GM23338 (cell line): ENCODE data around the gene COL15A1. TPM values are rescaled to one million over a fixed set of nuclear protein-coding genes. Genes with fewer than 3 reads are reported as not detected.

Experiments
- ATAC-seq: fragments of 200-7000 bp; cut with Tn5 transposase; 3 replicates; pipeline ENCODE4 v1.9.1; 2020
- DNase-seq: peaks from one replicate; pipeline ENCODE4 v3.0.0-alpha.2; 2015; ENCODE audit warnings: low spot score
- H2AFZ ChIP-seq: fragments of 200-600 bp; sonication (generic); 2 replicates; pipeline ENCODE4 v1.8.0; 2016; ENCODE audit warnings: antibody characterized with exemption, mild to moderate bottlenecking, moderate library complexity
- H3F3A ChIP-seq: fragments of 200-600 bp; sonication (generic); replicated peaks from 2 replicates; pipeline ENCODE4 v1.8.0; 2017; ENCODE audit warnings: antibody characterized with exemption, mixed run types, low read depth
- H3K27ac ChIP-seq: fragments of 200-600 bp; sonication (generic); 2 replicates; pipeline ENCODE4 v1.6.1; 2016; ENCODE audit warnings: low read depth
- H3K27me3 ChIP-seq: fragments of 200-600 bp; sonication (generic); 2 replicates; pipeline ENCODE4 v1.8.0; 2016; ENCODE audit warnings: mild to moderate bottlenecking, mixed run types, moderate library complexity; ENCODE audit not compliant: insufficient read depth
- H3K36me3 ChIP-seq: fragments of 200-600 bp; sonication (generic); 2 replicates; pipeline ENCODE4 v1.8.0; 2016; ENCODE audit warnings: mild to moderate bottlenecking; ENCODE audit not compliant: insufficient read depth
- H3K4me1 ChIP-seq: fragments of 200-600 bp; sonication (generic); 2 replicates; pipeline ENCODE4 v1.8.0; 2016; ENCODE audit warnings: mild to moderate bottlenecking, moderate library complexity; ENCODE audit not compliant: insufficient read depth
- H3K4me2 ChIP-seq: fragments of 200-600 bp; sonication (generic); 2 replicates; pipeline ENCODE4 v1.7.1; 2017; ENCODE audit warnings: mixed run types
- H3K4me3 ChIP-seq: fragments of 200-600 bp; sonication (generic); 2 replicates; pipeline ENCODE4 v1.6.1; 2016; ENCODE audit warnings: mixed run types
- H3K79me2 ChIP-seq: fragments of 200-600 bp; sonication (generic); replicated peaks from 2 replicates; pipeline ENCODE4 v1.8.0; 2017; ENCODE audit warnings: mild to moderate bottlenecking; ENCODE audit not compliant: insufficient read depth
- H3K9me2 ChIP-seq: fragments of 200-600 bp; sonication (generic); 2 replicates; pipeline ENCODE4 v1.8.0; 2017; ENCODE audit not compliant: insufficient read depth
- H4K20me1 ChIP-seq: fragments of 200-600 bp; sonication (generic); replicated peaks from 2 replicates; pipeline ENCODE4 v1.8.0; 2017; ENCODE audit warnings: mild to moderate bottlenecking; ENCODE audit not compliant: insufficient read depth
- H3K27ac Mint-ChIP-seq: 2 replicates; pipeline ENCODE4 v1.8.0; 2020; ENCODE audit warnings: inconsistent platforms, mild to moderate bottlenecking, moderate library complexity, mixed read lengths
- H3K27me3 Mint-ChIP-seq: 3 replicates; pipeline ENCODE4 v1.8.0; 2022; ENCODE audit warnings: low read depth, mild to moderate bottlenecking, moderate library complexity, mixed read lengths, inconsistent platforms; ENCODE audit not compliant: insufficient read depth, poor library complexity
- H3K36me3 Mint-ChIP-seq: 3 replicates; pipeline ENCODE4 v1.8.0; 2021; ENCODE audit warnings: low read depth, mild to moderate bottlenecking, inconsistent platforms, moderate library complexity, mixed read lengths
- H3K4me1 Mint-ChIP-seq: 3 replicates; pipeline ENCODE4 v1.8.0; 2020; ENCODE audit warnings: mild to moderate bottlenecking, inconsistent platforms, mixed read lengths
- H3K4me3 Mint-ChIP-seq: 3 replicates; pipeline ENCODE4 v1.8.0; 2021; ENCODE audit warnings: moderate library complexity, mild to moderate bottlenecking, inconsistent platforms, mixed read lengths
- H3K9me3 Mint-ChIP-seq: 3 replicates; pipeline ENCODE4 v1.8.0; 2020; ENCODE audit warnings: moderate library complexity, mild to moderate bottlenecking, inconsistent platforms, mixed read lengths
- CTCF ChIP-seq, 2 experiments: fragments of 200-600 bp in 1 of 2; sonication (generic) in 1 of 2; conservative IDR thresholded peaks; 2 replicates each; pipeline versions ENCODE4 v1.5.1 to v1.6.1; 2016 to 2017; ENCODE audit warnings: antibody characterized with exemption in 2 of 2, low read depth in 2 of 2, mild to moderate bottlenecking in 2 of 2, moderate library complexity in 1 of 2
- ETS1 ChIP-seq: IDR thresholded peaks from 2 replicates; pipeline ENCODE4 v1.6.1; 2016; ENCODE audit warnings: antibody characterized with exemption
- EZH2phosphoT487 ChIP-seq: fragments of 200-600 bp; sonication (generic); IDR thresholded peaks from one replicate; pipeline ENCODE4 v1.8.1; 2018; ENCODE audit warnings: antibody characterized with exemption; ENCODE audit not compliant: unreplicated experiment
- JUNB ChIP-seq: IDR thresholded peaks from one replicate; pipeline ENCODE4 v1.6.1; 2016; ENCODE audit warnings: antibody characterized with exemption; ENCODE audit not compliant: unreplicated experiment
- POLR2AphosphoS5 ChIP-seq: IDR thresholded peaks from 2 replicates; pipeline ENCODE4 v1.6.1; 2016; ENCODE audit warnings: antibody characterized with exemption, low read depth
- REST ChIP-seq: IDR thresholded peaks from one replicate; pipeline ENCODE4 v1.6.1; 2018; ENCODE audit warnings: antibody characterized with exemption; ENCODE audit not compliant: unreplicated experiment
- STAT1 ChIP-seq: IDR thresholded peaks from one replicate; pipeline ENCODE4 v1.6.1; 2016; ENCODE audit warnings: antibody characterized with exemption; ENCODE audit not compliant: unreplicated experiment
- ZNF331 ChIP-seq: fragments of 250-450 bp; sonication (Bioruptor Pico); IDR thresholded peaks from 2 replicates; pipeline ENCODE4 v1.5.0; 2020; ENCODE audit warnings: low read depth, mild to moderate bottlenecking, moderate library complexity
- polyA plus RNA-seq: library from polyadenylated mRNA; unstranded; fragments of >200 nt; fragmentation: Nextera tagmentation; extraction: Ambion mirVana; gene quantifications from 2 replicates; pipeline ENCODE4 v1.2.1, GENCODE V29; 2016
- total RNA-seq: library from RNA; depleted of rRNA; stranded (reverse); fragments of >200 nt; shearing (Covaris generic); gene quantifications from 2 replicates; pipeline ENCODE4 v1.2.3, GENCODE V29; 2014

COL15A1 gene
- total and polyA plus RNA-seq, 2 experiments from 2014 or later = 0.17 to 0.18 TPM

GRCh38 chr9:98974554-98974953 is 30.8 kb downstream of the COL15A1 start (continued):
- no peak for TF ChIP-seq CTCF (conservative IDR thresholded peaks at IDR 0.05; ENCODE audit: low read depth in 2 of 2)
- TF ChIP-seq STAT1 = no peak
- TF ChIP-seq REST = no peak
- TF ChIP-seq ZNF331 (CRISPR knock-in tag) = no peak
- no peak for TF ChIP-seq POLR2AphosphoS5
- no peak for TF ChIP-seq EZH2phosphoT487
- TF ChIP-seq ETS1 = no peak
- no peak for TF ChIP-seq JUNB

- no peaks in the 10 kb centered on the region for H3F3A ChIP-seq
- ATAC-seq = peak; percentile 91
- no peaks in the 10 kb centered on the region for H3K36me3 ChIP-seq
- Mint-ChIP-seq H3K27ac (no peak overlapping the region), H3K36me3 (no peaks in the 10 kb centered on the region; the same call in 2 of the 3 replicates), H3K4me3 (no peak overlapping the region; the same call in 2 of the 3 replicates), H3K4me1 (peaks cover 36% of the 10 kb centered on the region), H3K27me3 (peaks cover 27% of the 10 kb centered on the region), H3K9me3 (no peaks in the 10 kb centered on the region)
- peak overlapping the region; percentile 75 for H3K4me2 ChIP-seq
- H4K20me1 ChIP-seq = no peaks in the 10 kb centered on the region
- no peaks in the 10 kb centered on the region for H3K79me2 ChIP-seq
- H3K9me2 ChIP-seq = no peaks in the 10 kb centered on the region
- H3K4me1 ChIP-seq = peaks cover under 1% of the 10 kb centered on the region; the same call in 1 of the 2 replicates
- 0 out of 2 replicates have a peak overlapping the region, but pooled peaks have one; percentile 88 for H2AFZ ChIP-seq
- no peak overlapping the region for H3K27ac ChIP-seq
- peak; percentile 91 for DNase-seq
- peak overlapping the region; percentile 41; the same call in 1 of the 2 replicates for H3K4me3 ChIP-seq
- H3K27me3 ChIP-seq = peaks cover 24% of the 10 kb centered on the region
- TF ChIP-seq ETS1 (no peak), JUNB (peak; percentile 12), CTCF (conservative IDR thresholded peaks at IDR 0.05; ENCODE audit: low read depth in 2 of 2) (peak; percentile 87 to 94)
Measured at GRCh38 chr9:98974994-98975712, 31.4 kb downstream of the COL15A1 start.
